AG04450 (cell line): Measurements from ENCODE around the gene EDN3. TPM values are rescaled to one million over a fixed set of nuclear protein-coding genes. Genes with fewer than 3 reads are reported as not detected.

Experiments
- CTCF ChIA-PET: fragments of 300-600, 350-600 bp; formaldehyde crosslinking; extraction: SDS; loops from one replicate; lab custom pipeline; 2022; ENCODE audit warnings: antibody characterized with exemption, inconsistent platforms; lab: Charles Lee
- POLR2A ChIA-PET: fragments of 350-600 bp; formaldehyde crosslinking; extraction: SDS; loops from one replicate; lab custom pipeline; 2021; ENCODE audit warnings: antibody characterized with exemption, inconsistent platforms; lab: Yijun Ruan, JAX
- DNase-seq: peaks from one replicate; pipeline ENCODE4 v3.0.0-alpha.2; 2011; ENCODE audit warnings: low read depth, low spot score
- H3K27ac ChIP-seq: one replicate; pipeline ENCODE4 v1.5.1; 2012; ENCODE audit warnings: low read depth, low read length, control low read depth
- H3K27me3 ChIP-seq: one replicate; pipeline ENCODE4 v1.6.0; 2012; ENCODE audit warnings: low read length; ENCODE audit not compliant: control insufficient read depth, insufficient read depth
- H3K4me3 ChIP-seq: 2 replicates; pipeline ENCODE4 v1.5.1; 2011; ENCODE audit warnings: mild to moderate bottlenecking, low read depth, low read length, control low read depth
- H3K9me3 ChIP-seq: 2 replicates; pipeline ENCODE4 v1.5.1; 2012; ENCODE audit warnings: low read length; ENCODE audit not compliant: control insufficient read depth, insufficient read depth
- CTCF ChIP-seq: IDR thresholded peaks from 2 replicates; pipeline ENCODE4 v1.5.1; 2011; ENCODE audit warnings: low read depth, low read length, control low read depth, inconsistent platforms
- polyA plus RNA-seq: library from polyadenylated mRNA; depleted of rRNA; stranded (reverse); fragments of >200 nt; gene quantifications from 2 replicates; pipeline ENCODE4 v1.2.3, GENCODE V29; 2011

The EDN3 gene
- polyA plus RNA-seq, 1 experiment: not detected

DNA sequence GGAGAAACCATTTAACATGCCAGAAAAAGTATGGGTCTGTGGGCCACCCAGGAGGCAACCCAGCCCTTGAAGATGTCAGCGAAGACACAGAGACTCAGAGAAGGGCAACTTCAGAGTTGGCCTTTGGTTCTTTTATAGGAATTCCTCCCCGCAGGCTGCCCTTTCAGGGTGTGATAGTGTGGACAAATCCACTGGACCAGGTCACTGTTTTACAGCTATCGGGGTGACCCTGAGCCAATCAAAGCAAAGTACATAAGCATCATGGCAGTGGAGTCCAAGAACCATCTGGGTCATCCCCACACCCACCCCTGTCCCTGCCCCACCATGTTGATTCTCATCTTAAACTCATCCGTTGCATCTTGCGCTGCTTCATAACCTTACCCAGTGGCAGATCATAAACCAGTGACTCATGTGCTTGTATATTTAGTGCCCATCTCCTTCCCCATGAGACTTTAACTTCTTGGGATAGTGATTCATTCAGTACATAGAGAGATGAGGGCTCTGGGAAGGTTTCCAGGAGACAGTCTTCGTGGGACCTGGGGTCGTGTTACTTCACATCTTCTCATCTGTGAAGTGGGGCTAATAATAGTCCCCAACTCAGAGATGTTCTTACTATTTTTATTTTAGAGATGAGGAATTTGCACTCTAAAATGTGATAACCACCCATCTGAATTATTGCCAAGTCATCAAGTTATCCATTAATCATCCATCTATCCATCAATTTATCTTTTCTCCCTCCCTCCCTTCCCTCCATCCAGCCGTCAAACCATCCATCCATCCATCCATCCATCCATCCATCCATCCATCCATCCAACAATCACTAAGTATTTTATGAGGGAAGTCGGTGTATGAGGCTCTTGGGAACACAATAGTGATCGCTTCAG is 51.0 kb downstream of the EDN3 start:
- POLR2A ChIA-PET: no interaction called here
- no peak for TF ChIP-seq CTCF
- CTCF ChIA-PET: no interaction called here
- H3K27me3 ChIP-seq: no peaks in the 10 kb centered on the region
- H3K9me3 ChIP-seq: peaks cover 13% of the 10 kb centered on the region
- no peak overlapping the region for H3K4me3 ChIP-seq
- DNase-seq: no peak
- no peak overlapping the region for H3K27ac ChIP-seq

- POLR2A ChIA-PET: no interaction called here
- CTCF ChIA-PET: no interaction called here
- Histone ChIP-seq H3K27ac (no peak overlapping the region), H3K9me3 (peaks cover 13% of the 10 kb centered on the region), H3K27me3 (no peaks in the 10 kb centered on the region), H3K4me3 (no peak overlapping the region)
- TF ChIP-seq CTCF: no peak
- DNase-seq: no peak
Measured at GRCh38 chr20:59352541-59352940, 52.1 kb downstream of the EDN3 start.

- no peak overlapping the region for H3K4me3 ChIP-seq
- ChIA-PET POLR2A (no interaction called here), CTCF (no interaction called here)
- TF ChIP-seq CTCF: no peak
- H3K27me3 ChIP-seq: no peaks in the 10 kb centered on the region
- H3K9me3 ChIP-seq: peaks cover 13% of the 10 kb centered on the region
- DNase-seq: no peak
- no peak overlapping the region for H3K27ac ChIP-seq
Measured at GRCh38 chr20:59352990-59353389, 52.6 kb downstream of the EDN3 start.

DNA sequence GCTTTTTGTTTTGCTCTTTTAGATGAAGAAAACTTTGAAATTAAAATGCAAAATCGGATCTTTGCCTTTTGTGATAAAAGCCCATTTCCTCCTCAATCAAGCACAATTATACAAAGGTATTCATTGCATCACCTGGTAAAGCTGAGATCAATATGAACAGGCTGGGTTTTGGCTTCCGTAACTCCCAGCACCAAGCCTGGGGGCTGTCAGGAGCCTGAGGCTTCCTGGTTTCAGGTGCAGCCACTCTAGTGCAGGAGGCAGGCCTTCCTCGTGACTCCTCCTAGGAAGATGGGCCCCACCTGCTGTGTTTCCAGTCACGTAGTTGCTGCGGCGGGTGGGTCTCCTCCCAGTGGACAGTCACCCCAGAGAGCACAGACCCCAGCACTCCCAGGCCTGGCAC is 54.0 kb downstream of the EDN3 start:
- DNase-seq: no peak
- no peak for TF ChIP-seq CTCF
- CTCF ChIA-PET: no interaction called here
- H3K4me3 ChIP-seq: no peak overlapping the region
- H3K27me3 ChIP-seq: no peaks in the 10 kb centered on the region
- POLR2A ChIA-PET: no interaction called here
- H3K27ac ChIP-seq: no peak overlapping the region
- H3K9me3 ChIP-seq: peaks cover 13% of the 10 kb centered on the region

GRCh38 chr20:59355242-59355641 is 54.8 kb downstream of the EDN3 start:
- Histone ChIP-seq H3K27ac (no peak overlapping the region), H3K4me3 (no peak overlapping the region), H3K9me3 (peaks cover 13% of the 10 kb centered on the region), H3K27me3 (no peaks in the 10 kb centered on the region)
- CTCF ChIA-PET: no interaction called here
- DNase-seq: no peak
- TF ChIP-seq CTCF: no peak
- POLR2A ChIA-PET: no interaction called here
